SK-N-SH (cell line): ENCODE results near the gene HERC4. TPM values are rescaled to one million over a fixed set of nuclear protein-coding genes. Genes with fewer than 3 reads are reported as not detected.

Source experiments
- CTCF ChIA-PET: fragments of 300-600, 350-600 bp; formaldehyde crosslinking; extraction: SDS; loops from one replicate; lab custom pipeline; 2021; lab: Yijun Ruan, JAX
- POLR2A ChIA-PET: fragments of 350-600 bp; sonication (Branson Sonifier 250); formaldehyde crosslinking; extraction: SDS; loops from one replicate; lab custom pipeline; 2020; ENCODE audit warnings: antibody characterized with exemption, inconsistent platforms; lab: Yijun Ruan, JAX
- DNase-seq: peaks from one replicate; pipeline ENCODE4 v3.0.0; 2012
- H2AFZ ChIP-seq: fragments of 200-600 bp; sonication (generic); 2 replicates; pipeline ENCODE4 v1.8.1; 2016; ENCODE audit warnings: antibody characterized with exemption, mild to moderate bottlenecking, low read depth
- H3F3A ChIP-seq: fragments of 200-600 bp; sonication (generic); replicated peaks from 2 replicates; pipeline ENCODE3; 2016; ENCODE audit warnings: antibody characterized with exemption, mild to moderate bottlenecking; ENCODE audit not compliant: insufficient read depth
- H3K27ac ChIP-seq, 2 experiments: fragments of 200-500 bp in 1 of 2; fragments of 200-600 bp in 1 of 2; sonication (Bioruptor generic) in 1 of 2; sonication (generic), shearing (Covaris generic) in 1 of 2; 2 replicates each; pipeline versions ENCODE4 v1.5.1 to v1.6.1; 2014 to 2016; ENCODE audit warnings: low read depth in 2 of 2, inconsistent platforms in 1 of 2, low read length in 1 of 2, mild to moderate bottlenecking in 1 of 2, mixed read lengths in 1 of 2
- H3K27me3 ChIP-seq: fragments of 200-600 bp; sonication (generic), shearing (Covaris generic); 2 replicates; pipeline ENCODE4 v1.6.1; 2016; ENCODE audit warnings: mixed run types; ENCODE audit not compliant: insufficient read depth
- H3K36me3 ChIP-seq, 2 experiments: fragments of 200-500 bp in 1 of 2; fragments of 200-600 bp in 1 of 2; sonication (Bioruptor generic) in 1 of 2; sonication (generic) in 1 of 2; replicated peaks in 1 of 2; 2 replicates each; pipeline versions ENCODE3 to v1.5.1; 2014 to 2016; ENCODE audit warnings: low read length in 1 of 2, mild to moderate bottlenecking in 1 of 2; ENCODE audit not compliant: insufficient read depth in 2 of 2, control insufficient read depth in 1 of 2
- H3K4me1 ChIP-seq, 2 experiments: fragments of 200-500 bp in 1 of 2; fragments of 200-600 bp in 1 of 2; sonication (Bioruptor generic) in 1 of 2; sonication (generic), shearing (Covaris generic) in 1 of 2; 2 replicates each; pipeline versions ENCODE4 v1.5.1 to v1.6.1; 2014 to 2016; ENCODE audit warnings: low read depth in 1 of 2, low read length in 1 of 2, mixed run types in 1 of 2; ENCODE audit not compliant: insufficient read depth in 2 of 2, control insufficient read depth in 1 of 2
- H3K4me2 ChIP-seq: fragments of 200-600 bp; sonication (generic), shearing (Covaris generic); 2 replicates; pipeline ENCODE4 v1.6.1; 2017; ENCODE audit warnings: mixed run types
- H3K4me3 ChIP-seq, 2 experiments: fragments of 200-500 bp in 1 of 2; fragments of 200-600 bp in 1 of 2; sonication (Bioruptor generic) in 1 of 2; sonication (generic), shearing (Covaris generic) in 1 of 2; 2 replicates each; pipeline versions ENCODE4 v1.5.1 to v1.8.1; 2014 to 2016; ENCODE audit warnings: low read depth in 2 of 2, inconsistent platforms in 1 of 2, low read length in 1 of 2, mild to moderate bottlenecking in 1 of 2, mixed read lengths in 1 of 2, moderate library complexity in 1 of 2
- H3K79me2 ChIP-seq: fragments of 200-600 bp; sonication (generic); 2 replicates; pipeline ENCODE4 v1.8.1; 2017; ENCODE audit warnings: mild to moderate bottlenecking; ENCODE audit not compliant: insufficient read depth
- H3K9ac ChIP-seq: fragments of 200-600 bp; sonication (generic); 2 replicates; pipeline ENCODE4 v1.6.1; 2017; ENCODE audit warnings: mixed run types
- H3K9me2 ChIP-seq: fragments of 200-600 bp; sonication (generic); 2 replicates; pipeline ENCODE4 v1.6.1; 2017; ENCODE audit warnings: mixed run types
- H3K9me3 ChIP-seq: fragments of 200-600 bp; sonication (generic); 2 replicates; pipeline ENCODE4 v1.6.1; 2017; ENCODE audit warnings: mixed run types, mild to moderate bottlenecking, moderate library complexity
- H4K20me1 ChIP-seq: fragments of 200-600 bp; sonication (generic); 2 replicates; pipeline ENCODE4 v1.6.1; 2017; ENCODE audit warnings: mild to moderate bottlenecking, mixed run types; ENCODE audit not compliant: insufficient read depth
- FOSL2 ChIP-seq: IDR thresholded peaks from 2 replicates; pipeline ENCODE4 v1.4.0; 2012; ENCODE audit warnings: low read depth, mild to moderate bottlenecking, moderate library complexity, borderline replicate concordance
- MXI1 ChIP-seq: IDR thresholded peaks from 2 replicates; pipeline ENCODE4 v1.6.1; 2012; ENCODE audit warnings: mild to moderate bottlenecking, low read depth, low read length, improper control_type of control experiment
- NFIC ChIP-seq: IDR thresholded peaks from 2 replicates; pipeline ENCODE4 v1.4.0; 2012; ENCODE audit warnings: borderline replicate concordance
- POLR2AphosphoS5 ChIP-seq: IDR thresholded peaks from 2 replicates; pipeline ENCODE4 v1.6.1; 2012; ENCODE audit warnings: low read depth, low read length
- RAD21 ChIP-seq: IDR thresholded peaks from 2 replicates; pipeline ENCODE4 v1.6.1; 2012; ENCODE audit warnings: mild to moderate bottlenecking, low read length
- RFX5 ChIP-seq: IDR thresholded peaks from 2 replicates; pipeline ENCODE4 v1.6.1; 2012; ENCODE audit warnings: mild to moderate bottlenecking, improper control_type of control experiment, low read length
- TAF1 ChIP-seq: IDR thresholded peaks from 2 replicates; pipeline ENCODE4 v1.6.1; 2012; ENCODE audit warnings: low read depth, mild to moderate bottlenecking, low read length, moderate library complexity, borderline replicate concordance
- TCF12 ChIP-seq: IDR thresholded peaks from 2 replicates; pipeline ENCODE4 v1.4.0; 2012
- YY1 ChIP-seq: IDR thresholded peaks from 2 replicates; pipeline ENCODE4 v1.4.0; 2012; ENCODE audit warnings: low read depth, mild to moderate bottlenecking
- WGBS: methylation state at CpG from one replicate; pipeline ENCODE4 v1.1.6; 2017; ENCODE audit warnings: low lambda C conversion rate; 5-methylcytosine and 5-hydroxymethylcytosine counted together
- polyA plus RNA-seq, 3 experiments: library from polyadenylated mRNA; depleted of rRNA; stranded (reverse); fragments of >200 nt; gene quantifications; 2 replicates each; pipeline ENCODE4 v1.2.3, GENCODE V29; 2012
- TF ChIP-seq, protein P1 (sequence below): IDR thresholded peaks from 2 replicates; pipeline ENCODE4 v1.6.1; 2012; ENCODE audit warnings: mild to moderate bottlenecking, low read depth, low read length, moderate library complexity

The HERC4 gene
- polyA plus RNA-seq, 1 of the 3 experiments (the other 2 are of a cell fraction), result 16.2 TPM

DNA sequence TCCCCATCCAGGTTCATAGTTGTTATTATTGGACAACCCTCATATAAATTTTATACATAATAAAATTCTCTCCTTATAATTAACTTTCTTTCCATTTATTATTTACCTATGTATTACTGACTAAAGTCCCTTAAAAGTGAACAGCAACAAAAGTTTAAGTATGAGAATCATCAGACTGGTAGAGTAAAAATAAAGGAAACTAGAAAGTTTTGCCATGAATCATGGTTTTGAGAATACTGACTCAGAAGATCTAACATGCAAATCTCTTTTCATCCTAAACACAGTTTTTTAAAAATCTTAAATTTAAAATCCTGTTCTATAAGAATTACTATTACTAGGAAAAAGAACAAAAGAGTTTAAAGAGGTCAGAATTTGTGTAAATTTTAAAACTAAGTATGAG lies 32.1 kb downstream of the HERC4 start:
- Histone ChIP-seq H2AFZ (no peak overlapping the region), H3K9ac (no peak overlapping the region), H3K9me2 (no peaks in the 10 kb centered on the region), H3K4me2 (no peak overlapping the region), H3K4me3 (no peak overlapping the region), H3F3A (peaks cover 44% of the 10 kb centered on the region), H3K27me3 (no peaks in the 10 kb centered on the region), H3K27ac (peak overlapping the region in 1 of 2 experiments; percentile 63; a peak in 2 of 4 replicates), H3K79me2 (peaks cover 87% of the 10 kb centered on the region), H3K4me1 (peaks cover 0 to 6% of the 10 kb centered on the region in 2 experiments; a peak in 1 of 4 replicates), H3K36me3 (peaks cover 9 to 32% of the 10 kb centered on the region in 2 experiments), H3K9me3 (no peaks in the 10 kb centered on the region), H4K20me1 (0 out of 2 replicates have a peak, but pooled peaks cover 7% of the 10 kb centered on the region)
- TF ChIP-seq, protein P1, sequence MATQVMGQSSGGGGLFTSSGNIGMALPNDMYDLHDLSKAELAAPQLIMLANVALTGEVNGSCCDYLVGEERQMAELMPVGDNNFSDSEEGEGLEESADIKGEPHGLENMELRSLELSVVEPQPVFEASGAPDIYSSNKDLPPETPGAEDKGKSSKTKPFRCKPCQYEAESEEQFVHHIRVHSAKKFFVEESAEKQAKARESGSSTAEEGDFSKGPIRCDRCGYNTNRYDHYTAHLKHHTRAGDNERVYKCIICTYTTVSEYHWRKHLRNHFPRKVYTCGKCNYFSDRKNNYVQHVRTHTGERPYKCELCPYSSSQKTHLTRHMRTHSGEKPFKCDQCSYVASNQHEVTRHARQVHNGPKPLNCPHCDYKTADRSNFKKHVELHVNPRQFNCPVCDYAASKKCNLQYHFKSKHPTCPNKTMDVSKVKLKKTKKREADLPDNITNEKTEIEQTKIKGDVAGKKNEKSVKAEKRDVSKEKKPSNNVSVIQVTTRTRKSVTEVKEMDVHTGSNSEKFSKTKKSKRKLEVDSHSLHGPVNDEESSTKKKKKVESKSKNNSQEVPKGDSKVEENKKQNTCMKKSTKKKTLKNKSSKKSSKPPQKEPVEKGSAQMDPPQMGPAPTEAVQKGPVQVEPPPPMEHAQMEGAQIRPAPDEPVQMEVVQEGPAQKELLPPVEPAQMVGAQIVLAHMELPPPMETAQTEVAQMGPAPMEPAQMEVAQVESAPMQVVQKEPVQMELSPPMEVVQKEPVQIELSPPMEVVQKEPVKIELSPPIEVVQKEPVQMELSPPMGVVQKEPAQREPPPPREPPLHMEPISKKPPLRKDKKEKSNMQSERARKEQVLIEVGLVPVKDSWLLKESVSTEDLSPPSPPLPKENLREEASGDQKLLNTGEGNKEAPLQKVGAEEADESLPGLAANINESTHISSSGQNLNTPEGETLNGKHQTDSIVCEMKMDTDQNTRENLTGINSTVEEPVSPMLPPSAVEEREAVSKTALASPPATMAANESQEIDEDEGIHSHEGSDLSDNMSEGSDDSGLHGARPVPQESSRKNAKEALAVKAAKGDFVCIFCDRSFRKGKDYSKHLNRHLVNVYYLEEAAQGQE, result no peak
- TF ChIP-seq NFIC, result no peak
- peak; percentile 24; the same call in 1 of the 2 replicates for TF ChIP-seq FOSL2
- DNase-seq, result no peak
- CTCF ChIA-PET, result no interaction called here
- POLR2A ChIA-PET, result no interaction called here

DNA sequence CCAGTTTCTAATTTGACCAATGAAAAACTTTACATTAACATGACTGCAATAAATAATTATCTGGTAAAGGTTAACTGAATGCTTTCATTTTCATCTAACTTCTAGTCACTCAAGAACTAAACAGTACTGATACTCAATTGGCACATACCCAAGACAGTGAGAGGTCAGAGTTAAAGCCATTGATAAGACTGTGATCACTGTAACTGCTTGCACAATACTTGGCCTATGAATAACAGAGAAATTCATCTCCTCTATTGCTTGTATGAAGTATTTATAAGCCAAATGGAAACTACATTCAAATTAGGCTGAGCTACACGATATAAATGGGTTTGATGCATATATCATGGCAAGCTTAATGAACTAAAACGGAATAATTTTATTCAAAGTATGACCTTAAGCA lies 43.0 kb downstream of the HERC4 start:
- DNase-seq, result no peak
- no peak overlapping the region for H3K9ac ChIP-seq
- H3K4me2 ChIP-seq, result no peak overlapping the region
- no peaks in the 10 kb centered on the region for H4K20me1 ChIP-seq
- H3K27me3 ChIP-seq, result no peaks in the 10 kb centered on the region
- 91% methylated on average over 2 of the region's 2 CpGs for WGBS
- ChIA-PET CTCF (no interaction called here), POLR2A (no interaction called here)
- H3K4me3 ChIP-seq, result no peak overlapping the region
- H3F3A ChIP-seq, result peaks cover 3% of the 10 kb centered on the region
- no peak overlapping the region for H3K27ac ChIP-seq
- H3K4me1 ChIP-seq, result no peaks in the 10 kb centered on the region
- H3K9me2 ChIP-seq, result no peaks in the 10 kb centered on the region
- no peak for TF ChIP-seq MXI1
- TF ChIP-seq TCF12, result no peak
- TF ChIP-seq POLR2AphosphoS5, result no peak
- TF ChIP-seq RAD21, result no peak
- no peak for TF ChIP-seq TAF1
- no peak for TF ChIP-seq YY1
- TF ChIP-seq RFX5, result no peak
- peaks cover 7% of the 10 kb centered on the region; the same call in 1 of the 2 replicates for H3K79me2 ChIP-seq
- H3K36me3 ChIP-seq, result peaks cover 52 to 66% of the 10 kb centered on the region in 2 experiments
- no peak overlapping the region for H2AFZ ChIP-seq
- no peaks in the 10 kb centered on the region for H3K9me3 ChIP-seq
